GM20431 (cell line): ENCODE results near the gene EIF4E2.

ENCODE experiments used
- in situ Hi-C: fragments of 300-500 bp; cut with MseI, MboI; formaldehyde crosslinking; loops from one replicate; pipeline ENCODE4 v1.15.0; 2020; ENCODE audit warnings: low sequenced_read_pairs; ENCODE audit not compliant: unreplicated experiment

The EIF4E2 gene

DNA sequence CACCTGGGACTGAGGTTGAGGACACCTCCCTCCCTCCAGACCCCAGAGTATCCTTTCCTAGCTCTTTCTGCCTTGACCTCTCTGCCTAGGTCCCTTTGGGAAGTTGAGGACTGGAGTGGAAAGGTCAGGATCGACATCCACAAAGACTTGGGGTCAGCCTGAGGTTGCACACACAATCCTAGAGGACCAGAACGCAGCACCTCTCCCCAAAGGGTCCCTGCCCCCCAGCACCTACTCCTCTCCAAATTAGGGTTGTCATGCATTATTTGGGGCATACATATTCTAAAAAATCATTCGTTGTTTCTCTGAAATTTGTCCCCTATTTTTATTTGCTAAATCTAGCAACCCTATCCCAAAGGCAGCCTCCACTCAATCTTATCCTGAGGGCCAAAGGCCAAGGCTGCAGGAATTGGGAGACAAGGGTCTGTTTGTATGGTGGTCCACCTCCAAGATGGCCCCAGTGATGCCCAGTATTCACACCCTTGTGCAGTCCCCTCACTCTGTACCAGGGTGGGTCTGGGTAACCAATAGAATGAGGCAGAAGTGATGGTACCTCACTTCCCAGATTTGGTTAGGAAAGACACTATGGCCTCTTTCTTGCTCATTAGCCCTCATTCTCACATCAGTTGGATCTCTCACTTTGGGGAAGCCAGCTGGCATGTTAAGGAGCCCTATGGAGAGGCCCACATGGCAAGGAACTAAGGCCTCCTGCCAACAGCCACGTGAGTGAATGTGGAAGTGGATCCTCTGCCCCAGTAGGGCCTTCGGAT lies 14.5 kb upstream of the EIF4E2 start:
- in situ Hi-C loops: no loop called here

DNA sequence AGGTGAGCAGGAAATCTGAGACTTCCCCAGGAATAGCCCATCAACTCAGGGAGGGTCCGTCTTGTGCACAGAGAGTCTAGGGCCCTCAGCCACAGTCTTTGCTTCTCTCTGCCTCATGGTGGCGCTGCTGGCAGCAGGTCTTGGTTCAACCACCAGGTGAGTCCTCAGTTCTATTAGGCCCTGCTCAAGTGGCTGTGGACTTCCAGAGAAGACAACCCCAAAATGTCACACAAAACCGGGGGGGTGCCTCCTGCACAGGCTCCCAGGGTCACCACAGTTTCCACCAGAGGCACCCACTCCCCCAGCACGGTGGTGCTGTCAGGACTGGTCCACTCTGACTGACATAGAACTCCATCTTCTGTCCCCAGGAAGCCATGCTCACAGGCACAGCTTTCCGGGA lies 13.4 kb upstream of the EIF4E2 start:
- in situ Hi-C loops: no loop called here

DNA sequence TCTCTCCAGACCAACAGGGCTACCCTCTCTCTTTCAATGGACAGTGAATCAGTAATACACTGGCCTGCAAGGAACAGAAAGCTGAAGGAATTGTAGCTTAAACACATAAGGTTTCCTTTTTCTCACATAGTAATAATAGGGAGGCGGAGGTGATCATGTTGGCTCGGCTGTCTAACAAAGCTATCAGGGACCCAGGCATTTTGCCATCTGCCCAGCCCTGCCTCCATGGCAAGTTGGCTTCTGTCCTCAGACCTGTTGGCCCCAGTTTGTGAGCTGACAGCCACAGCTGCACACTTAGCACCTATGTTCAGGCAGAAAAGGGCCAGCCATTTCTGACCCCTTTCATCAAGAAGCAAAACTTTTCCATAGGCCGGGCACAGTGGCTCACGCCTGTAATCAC lies 13.0 kb upstream of the EIF4E2 start:
- in situ Hi-C loops: no loop called here

DNA sequence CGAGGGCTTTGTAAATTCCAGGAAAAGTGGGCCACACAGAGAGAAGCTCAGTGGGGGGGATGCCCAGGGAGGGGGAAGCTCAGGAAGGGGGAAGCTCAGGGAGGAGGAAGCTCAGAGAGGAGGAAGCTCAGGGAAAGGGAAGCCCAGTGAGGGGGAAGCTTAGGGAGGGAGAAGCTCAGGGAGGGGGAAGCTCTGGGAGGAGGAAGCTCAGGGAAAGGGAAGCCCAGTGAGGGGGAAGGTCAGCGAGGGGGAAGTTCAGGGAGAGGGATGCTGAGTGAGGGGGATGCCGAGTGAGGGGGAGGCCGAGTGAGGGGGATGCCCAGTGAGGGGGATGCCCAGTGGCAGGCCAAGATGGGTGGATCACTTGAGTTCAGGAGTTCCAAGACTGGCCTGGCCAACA lies 11.8 kb upstream of the EIF4E2 start:
- in situ Hi-C loops: no loop called here

DNA sequence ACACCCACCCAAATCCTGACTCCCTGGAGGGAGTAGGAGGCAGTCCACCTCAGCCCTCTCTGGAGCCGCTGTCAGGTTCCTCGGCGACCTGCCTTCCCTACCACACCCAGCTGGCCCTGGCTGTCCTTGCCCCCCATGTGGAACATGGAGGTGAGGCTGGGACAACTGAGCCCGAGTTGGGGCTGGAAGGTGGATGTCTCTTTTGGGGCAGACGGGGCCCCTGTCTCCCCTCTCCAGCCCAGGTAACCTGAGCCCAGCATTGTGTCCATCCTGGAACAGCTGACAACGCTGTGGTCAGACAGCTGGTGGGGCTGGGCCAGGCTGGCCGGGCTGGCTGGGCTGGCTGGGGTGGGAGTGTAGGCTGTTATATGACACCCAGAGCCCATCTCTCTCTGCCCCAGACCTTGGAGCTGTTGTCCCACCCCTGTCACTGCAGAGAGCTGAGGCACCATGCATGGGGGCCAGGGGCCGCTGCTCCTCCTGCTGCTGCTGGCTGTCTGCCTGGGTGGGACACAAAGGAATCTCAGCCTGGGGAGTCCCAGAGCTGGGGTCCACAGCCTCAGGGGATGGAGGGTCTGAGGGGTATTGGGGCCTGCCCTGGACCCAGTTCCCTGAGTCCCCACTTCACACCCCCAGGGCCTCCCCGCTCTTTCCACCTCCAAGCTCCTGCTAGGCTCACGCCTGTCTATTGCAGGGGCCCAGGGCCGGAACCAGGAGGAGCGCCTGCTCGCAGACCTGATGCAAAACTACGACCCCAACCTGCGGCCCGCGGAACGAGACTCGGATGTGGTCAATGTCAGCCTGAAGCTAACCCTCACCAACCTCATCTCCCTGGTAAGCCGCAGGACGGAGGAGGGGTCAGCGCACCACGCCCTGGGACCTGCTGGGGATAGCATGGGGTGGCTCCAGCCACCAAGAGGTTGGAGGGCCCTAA lies 10.9 kb upstream of the EIF4E2 start, which contains the start of gene CHRNG:
TSS of gene CHRNG (plus strand) at position 395 of the 934 bp plus-strand sequence. CDS start at position 451, 56 bp downstream.
- in situ Hi-C loops: no loop called here

DNA sequence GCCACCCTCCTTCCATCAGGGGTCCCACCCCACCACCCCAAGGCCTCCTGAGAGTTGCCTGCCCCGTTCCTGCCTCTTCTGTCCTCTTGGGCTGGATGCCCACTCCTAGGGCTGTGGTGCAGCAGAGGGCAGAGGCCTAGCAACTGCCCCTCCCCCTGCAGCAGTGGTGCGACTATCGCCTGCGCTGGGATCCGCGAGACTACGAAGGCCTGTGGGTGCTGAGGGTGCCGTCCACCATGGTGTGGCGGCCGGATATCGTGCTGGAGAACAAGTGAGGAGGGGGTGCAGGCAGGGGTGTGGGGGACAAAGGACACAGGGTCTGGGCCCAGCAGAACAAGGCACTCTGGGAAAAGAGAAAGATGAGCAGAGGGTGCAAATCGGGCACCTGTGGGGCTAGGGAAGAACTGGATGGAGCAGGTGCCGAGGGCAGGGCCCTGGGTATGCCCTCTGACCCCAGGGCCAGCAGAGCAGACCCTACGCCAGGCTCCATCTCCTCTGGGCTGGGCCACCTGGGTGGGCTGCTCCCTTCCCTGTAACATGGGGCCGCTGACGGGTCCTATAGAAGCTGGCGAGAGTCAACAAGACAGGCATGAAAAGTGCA lies 9.9 kb upstream of the EIF4E2 start:
- in situ Hi-C loops: no loop called here

DNA sequence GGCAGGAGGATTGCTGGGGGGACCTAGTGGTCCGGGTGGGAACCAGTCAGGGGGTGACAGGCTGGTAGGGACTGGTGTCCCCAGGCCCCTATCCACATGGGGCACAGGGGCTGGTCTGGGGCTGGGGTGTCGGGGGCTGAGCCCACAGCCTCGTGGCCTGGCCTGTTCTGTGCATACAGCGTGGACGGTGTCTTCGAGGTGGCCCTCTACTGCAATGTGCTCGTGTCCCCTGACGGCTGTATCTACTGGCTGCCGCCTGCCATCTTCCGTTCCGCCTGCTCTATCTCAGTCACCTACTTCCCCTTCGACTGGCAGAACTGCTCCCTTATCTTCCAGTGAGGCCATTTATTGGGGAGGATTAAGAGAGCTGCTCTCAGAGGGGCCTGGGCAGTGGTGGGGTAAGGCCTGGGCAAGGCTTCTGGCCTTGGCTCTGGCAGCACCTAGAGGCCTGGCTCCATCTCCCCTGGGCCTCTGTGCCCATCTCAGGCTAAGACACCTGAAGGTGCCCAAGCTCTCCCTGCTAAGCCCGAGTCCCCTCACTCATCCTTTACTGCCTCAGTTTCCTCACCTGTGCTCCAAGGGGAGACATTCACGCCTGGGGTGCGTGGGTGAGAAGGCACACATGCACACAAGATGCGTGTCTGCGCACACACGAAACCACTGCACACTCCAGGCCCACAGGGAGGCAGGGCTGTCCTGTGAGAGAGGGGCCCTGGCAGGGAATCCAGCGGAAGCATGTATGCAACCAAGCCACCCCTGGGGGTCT lies 9.1 kb upstream of the EIF4E2 start:
- in situ Hi-C loops: no loop called here

DNA sequence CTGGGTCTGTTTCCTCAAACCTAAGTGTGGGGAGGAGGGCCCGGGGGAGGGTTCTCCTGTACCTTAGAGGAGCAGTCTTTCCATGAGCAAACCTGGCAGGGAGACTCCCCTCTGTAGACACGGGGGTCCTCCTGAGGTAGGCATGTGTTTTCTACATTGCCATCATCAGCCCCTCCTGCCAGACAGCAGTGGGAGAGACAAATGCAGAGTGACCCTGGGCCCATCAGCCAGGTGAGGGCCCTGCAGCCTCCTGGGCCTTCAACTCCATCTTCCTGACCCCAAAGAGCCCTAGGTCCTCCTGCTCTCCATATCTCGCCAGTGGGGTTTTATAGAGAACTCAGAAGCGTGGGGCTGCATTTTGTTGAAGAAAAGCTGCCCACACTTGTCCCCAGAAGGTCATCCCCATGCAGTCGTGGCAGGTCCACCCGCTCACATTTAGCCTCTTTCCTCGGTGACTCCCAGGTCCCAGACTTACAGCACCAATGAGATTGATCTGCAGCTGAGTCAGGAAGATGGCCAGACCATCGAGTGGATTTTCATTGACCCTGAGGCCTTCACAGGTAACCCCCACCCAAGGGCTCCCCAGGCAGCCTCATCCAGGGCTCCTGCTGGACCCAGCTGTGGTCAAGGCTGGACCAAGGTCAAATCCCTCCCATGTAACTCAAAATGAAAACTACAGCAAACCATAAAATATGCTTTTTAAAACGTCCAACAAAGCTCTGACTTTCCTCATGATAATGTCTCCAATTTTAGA lies 8.4 kb upstream of the EIF4E2 start:
- in situ Hi-C loops: no loop called here

DNA sequence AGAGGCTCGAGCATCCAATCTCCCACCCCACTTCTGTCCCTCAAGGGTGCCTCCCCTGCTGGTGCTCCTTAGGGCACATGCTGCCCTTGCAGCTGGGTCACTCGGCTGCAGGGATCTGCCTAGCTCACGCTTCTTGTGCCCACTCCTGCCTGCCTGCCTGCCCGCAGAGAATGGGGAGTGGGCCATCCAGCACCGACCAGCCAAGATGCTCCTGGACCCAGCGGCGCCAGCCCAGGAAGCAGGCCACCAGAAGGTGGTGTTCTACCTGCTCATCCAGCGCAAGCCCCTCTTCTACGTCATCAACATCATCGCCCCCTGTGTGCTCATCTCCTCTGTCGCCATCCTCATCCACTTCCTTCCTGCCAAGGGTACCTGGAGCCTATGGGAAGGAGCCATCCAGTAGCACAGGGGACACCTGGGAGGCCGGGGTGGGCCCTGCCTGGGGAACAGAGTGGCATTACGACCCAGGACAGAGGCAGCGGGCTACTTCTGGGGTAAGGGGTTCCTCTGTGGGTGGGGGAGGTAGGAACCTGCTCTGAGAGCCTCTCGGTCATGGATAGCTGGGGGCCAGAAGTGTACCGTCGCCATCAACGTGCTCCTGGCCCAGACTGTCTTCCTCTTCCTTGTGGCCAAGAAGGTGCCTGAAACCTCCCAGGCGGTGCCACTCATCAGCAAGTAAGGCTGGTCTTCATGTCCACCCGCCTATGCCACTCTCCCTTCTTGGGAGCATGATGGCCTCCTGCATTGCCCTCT lies 7.6 kb upstream of the EIF4E2 start:
- in situ Hi-C loops: no loop called here

DNA sequence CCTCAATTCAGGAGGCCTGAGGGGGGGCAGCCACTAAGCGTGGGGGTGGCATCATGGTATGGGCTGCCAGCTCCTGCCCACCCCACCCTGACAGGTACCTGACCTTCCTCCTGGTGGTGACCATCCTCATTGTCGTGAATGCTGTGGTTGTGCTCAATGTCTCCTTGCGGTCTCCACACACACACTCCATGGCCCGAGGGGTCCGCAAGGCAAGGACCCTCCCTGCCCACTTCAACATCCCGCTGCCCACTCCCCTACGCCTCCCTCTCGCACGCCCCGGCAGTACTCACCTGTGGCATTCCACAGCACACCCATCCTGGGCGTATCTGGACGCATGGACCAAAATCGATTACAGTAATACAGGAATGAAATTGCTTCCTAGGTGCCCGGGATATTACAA lies 7.0 kb upstream of the EIF4E2 start:
- in situ Hi-C loops: no loop called here

DNA sequence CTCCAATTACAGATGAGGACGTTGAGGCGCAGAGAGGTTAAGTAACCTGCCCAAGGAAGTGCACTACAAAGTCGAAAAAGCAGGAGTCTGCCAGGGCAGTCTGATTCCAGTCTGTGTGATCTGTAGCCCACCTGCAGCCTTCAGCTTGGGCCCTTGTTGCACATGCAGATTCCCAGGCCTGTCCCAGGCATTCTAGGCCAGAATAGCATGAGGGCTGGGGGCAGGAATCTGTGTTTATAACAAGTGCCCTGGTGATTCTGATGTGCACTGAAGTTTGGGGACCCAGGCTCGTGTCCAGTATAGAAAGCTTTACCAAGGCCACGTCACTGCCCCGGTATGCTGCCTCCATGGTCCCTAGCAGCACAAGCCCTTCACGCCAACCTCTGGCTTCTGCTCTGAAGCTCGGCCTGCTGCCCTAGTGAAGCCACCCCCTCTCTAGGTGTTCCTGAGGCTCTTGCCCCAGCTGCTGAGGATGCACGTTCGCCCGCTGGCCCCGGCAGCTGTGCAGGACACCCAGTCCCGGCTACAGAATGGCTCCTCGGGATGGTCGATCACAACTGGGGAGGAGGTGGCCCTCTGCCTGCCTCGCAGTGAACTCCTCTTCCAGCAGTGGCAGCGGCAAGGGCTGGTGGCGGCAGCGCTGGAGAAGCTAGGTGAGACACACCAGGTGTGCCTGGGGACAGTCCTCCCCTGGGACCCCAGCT lies 6.4 kb upstream of the EIF4E2 start:
- in situ Hi-C loops: no loop called here

DNA sequence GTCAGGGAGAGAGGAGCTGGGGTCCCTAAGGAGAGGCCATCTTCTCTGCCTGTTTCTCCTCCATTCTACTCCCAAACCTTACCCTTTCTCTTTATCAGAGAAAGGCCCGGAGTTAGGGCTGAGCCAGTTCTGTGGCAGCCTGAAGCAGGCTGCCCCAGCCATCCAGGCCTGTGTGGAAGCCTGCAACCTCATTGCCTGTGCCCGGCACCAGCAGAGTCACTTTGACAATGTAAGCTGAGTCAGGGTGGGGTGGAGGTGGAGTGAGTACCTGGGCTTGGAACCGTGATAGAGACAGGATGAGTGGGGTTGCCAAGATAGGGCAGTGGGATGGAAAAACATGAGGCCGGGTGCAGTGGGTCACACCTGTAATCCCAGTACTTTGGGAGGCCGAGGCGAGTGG lies 5.8 kb upstream of the EIF4E2 start:
- in situ Hi-C loops: no loop called here

DNA sequence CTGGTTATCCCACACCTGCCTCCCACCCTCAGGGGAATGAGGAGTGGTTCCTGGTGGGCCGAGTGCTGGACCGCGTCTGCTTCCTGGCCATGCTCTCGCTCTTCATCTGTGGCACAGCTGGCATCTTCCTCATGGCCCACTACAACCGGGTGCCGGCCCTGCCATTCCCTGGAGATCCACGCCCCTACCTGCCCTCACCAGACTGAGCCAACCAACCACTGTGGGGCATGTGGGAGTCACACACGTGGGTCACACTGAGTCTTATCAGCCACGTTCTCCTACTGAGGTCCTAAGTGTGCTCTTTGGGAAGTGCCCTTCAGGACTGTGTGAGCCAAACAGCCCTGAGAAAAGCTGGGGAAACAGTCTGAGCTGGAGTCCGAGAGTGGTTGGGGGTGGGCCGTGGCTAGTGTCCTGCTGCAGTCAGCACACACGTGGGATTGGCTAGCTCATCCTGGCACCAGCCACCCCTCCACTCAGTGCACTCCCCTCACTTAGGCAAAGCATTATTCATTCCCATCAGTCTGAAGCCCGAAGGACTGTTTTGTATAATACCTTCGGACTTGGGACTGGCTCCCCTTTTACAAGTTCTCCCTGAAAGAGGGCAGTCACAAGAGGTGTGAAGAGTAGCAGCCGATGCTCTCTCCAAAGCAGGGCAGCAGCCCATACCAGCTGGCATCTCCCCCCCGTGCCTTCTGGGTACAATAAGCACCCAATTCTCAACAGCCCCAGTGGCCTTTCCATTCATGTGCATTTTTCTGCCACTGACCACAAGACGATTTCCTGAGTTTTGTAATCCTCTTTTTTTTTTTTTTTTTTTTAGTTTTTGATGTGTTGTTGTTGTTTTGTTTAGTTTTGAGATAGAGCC lies 4.7 kb upstream of the EIF4E2 start:
- in situ Hi-C loops: no loop called here

DNA sequence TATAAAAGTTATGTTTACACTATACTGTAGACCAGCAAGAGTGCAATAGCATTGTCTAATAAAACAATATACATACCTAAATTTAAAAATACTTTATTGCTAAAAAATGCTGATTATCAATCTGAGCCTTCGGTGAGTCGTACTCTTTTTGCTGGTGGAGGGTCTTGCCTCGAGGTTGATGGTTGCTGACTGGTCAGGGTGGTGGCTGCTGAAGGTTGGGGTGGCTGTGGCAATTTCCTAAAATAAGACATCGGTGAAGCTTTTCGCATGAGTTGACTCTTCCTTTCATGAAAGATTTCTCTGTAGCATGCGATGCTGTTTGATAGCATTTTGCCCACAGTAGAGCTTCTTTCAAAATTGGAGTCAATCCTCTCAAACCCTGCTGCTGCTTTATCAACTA lies 2.5 kb upstream of the EIF4E2 start:
- in situ Hi-C loops: no loop called here

DNA sequence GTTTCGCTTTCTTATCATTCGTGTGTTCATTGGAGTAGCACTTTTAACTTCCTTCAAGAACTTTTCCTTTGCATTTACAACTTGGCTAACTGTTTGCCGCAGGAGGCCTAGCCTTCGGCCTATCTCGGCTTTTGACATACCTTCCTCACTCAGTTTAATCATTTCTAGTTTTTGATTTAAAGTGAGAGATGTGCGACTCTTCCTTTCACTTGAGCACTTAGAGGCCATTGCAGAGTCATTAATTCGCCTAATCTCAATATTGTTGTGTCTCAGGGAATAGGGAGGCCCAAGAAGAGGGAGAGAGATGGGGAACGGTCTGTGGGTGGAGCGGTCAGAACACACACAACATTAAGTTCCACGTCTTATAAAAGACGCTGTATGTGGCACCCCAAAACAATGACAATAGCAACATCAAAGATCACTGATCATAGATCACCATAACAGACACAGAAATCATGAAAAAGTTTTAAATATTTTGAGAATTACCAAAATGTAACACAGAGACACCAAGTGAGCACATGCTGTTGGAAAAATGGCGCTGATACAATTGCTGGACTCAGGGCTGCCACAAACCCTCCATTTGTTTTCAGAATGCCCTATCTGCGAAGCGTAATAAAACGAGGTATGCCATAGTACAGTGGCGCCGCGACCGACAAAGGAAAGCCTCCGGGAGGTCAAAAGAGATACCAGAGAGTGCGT lies 685 bp upstream of the EIF4E2 start:
- in situ Hi-C loops: no loop called here

DNA sequence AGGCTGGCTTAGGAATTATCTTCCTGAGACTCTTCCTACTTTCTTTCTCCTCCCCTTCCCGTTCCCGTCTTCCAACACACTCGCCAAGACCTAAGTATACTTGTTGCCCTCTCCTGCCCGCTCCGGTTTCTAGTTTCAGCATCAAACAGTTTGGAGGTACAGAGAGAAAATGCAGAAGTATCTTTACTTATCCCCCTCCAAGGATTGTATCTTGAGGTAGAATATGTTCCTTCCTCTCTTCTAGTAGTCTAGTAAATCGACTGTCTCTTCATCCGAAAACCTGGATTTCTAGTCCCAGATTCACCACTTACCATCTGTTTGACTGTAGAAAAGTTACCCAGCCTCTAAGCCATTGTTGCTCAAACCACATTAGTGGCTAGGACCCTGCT lies 755 bp downstream of the EIF4E2 start:
- in situ Hi-C loops: no loop called here

DNA sequence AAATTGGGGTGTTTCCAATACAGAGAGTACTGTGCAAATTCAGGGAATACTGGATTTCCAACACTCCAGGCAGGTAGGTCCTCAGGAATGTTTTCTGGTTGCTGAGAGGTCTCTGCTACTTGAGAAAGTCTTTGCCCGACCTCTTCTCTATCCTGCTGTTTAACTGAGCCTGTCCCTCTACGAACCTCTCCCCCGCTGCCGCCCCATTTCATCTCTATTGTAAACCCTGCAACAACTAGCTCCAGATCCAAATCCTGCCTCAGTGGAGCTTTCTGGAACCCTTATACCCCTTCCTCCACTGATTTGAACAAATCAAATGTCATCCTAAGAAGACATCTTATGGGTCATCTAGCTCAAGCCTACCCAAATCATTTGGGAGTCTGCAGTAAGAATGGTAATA lies 1.3 kb downstream of the EIF4E2 start:
- in situ Hi-C loops: no loop called here
